ENCODE results near the gene TXNRD3.

Gene TXNRD3

GRCh38 chr3:126562737-126563276, 92.1 kb downstream of the TXNRD3 start:
- TF ChIP-seq CTCF (IDR thresholded peaks at IDR 0.05; ENCODE audit: low read depth, low read length, missing control alignments), result no peak
- no peak for DNase-seq (ENCODE audit: low read depth)
- no peak overlapping the region for H3K4me3 ChIP-seq (ENCODE audit: low read depth, low read length)

DNA sequence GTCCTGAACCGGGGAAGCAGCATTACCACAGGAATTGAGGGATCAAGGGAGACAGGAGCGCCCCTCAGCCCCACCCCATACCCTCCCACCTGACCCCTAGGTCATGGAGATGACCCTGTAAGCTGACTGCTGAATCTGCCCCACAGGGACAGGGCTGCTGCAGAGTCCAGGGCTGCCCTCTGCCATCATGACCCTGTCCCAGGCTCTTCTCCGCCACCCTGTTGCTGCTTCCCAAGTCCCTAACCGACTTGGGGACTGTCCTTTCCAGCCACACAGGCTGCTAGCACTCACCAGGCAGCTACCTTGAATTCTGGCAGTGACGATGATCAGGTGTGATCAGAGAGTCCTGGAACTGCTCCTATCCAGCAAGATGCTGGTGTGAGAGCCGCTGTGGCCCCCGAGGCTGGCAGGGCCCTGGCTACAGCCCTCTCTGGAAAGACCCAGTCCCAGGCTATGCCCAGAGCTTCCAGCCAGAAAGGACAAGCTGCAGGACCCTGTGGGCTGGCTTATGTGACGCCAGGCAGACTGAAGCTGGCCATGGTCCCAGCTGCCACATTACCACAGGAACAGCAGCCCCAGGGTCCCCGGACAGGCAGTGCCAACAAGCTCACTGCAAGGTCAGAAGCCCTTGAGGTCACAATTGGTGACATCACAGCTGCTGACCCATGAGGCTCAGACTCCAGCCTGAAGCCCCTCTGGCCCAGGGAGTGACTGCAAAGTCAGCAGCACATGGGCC, 96.4 kb downstream of the TXNRD3 start, which contains the start of gene C3orf22:
TSS of gene C3orf22 (minus strand) at position 597 of the 736 bp plus-strand sequence. CDS start 5,542 bp downstream, outside the sequence.
- no peak for TF ChIP-seq CTCF (IDR thresholded peaks at IDR 0.05; ENCODE audit: low read depth, low read length, missing control alignments)
- no peak for DNase-seq (ENCODE audit: low read depth)
- H3K4me3 ChIP-seq (ENCODE audit: low read depth, low read length), result no peak within 1 kb of the TSS

- no peak overlapping the region for H3K4me3 ChIP-seq (ENCODE audit: low read depth, low read length)
- no peak for DNase-seq (ENCODE audit: low read depth)
- TF ChIP-seq CTCF (IDR thresholded peaks at IDR 0.05; ENCODE audit: low read depth, low read length, missing control alignments), result no peak
Measured at GRCh38 chr3:126557761-126558160, 97.2 kb downstream of the TXNRD3 start.

DNA sequence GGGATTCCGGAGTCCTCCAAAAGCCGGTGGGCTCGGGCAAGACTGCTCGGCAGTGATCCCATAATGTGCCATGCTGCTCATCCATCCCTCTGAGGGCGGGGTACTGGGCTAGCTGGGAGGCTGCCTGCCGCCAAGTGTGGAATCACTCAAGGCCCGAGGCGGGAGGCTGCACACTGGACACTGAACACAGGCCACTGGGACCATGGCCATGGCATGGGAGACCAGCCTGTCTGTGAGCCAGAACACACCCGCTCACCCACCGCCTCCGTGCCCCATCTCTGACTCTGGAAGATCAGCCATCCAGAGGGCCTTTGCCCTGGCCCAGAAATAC, 97.5 kb downstream of the TXNRD3 start:
- DNase-seq (ENCODE audit: low read depth), result no peak
- no peak for TF ChIP-seq CTCF (IDR thresholded peaks at IDR 0.05; ENCODE audit: low read depth, low read length, missing control alignments)
- no peak overlapping the region for H3K4me3 ChIP-seq (ENCODE audit: low read depth, low read length)
